Activated CD8-positive, alpha-beta memory T cell treated with anti-CD3 and anti-CD28 coated beads, Interleukin-2, amount 50 U/mL, for 24 hours (primary cell): Measurements from ENCODE around the gene ALDH1L1.

Source experiments
- DNase-seq: peaks from one replicate; pipeline ENCODE4 v3.0.0-alpha.2; 2020; ENCODE audit errors: extremely low read depth

ALDH1L1 gene

GRCh38 chr3:126054870-126055269 is 125.5 kb downstream of the ALDH1L1 start:
- no peak for DNase-seq

DNA sequence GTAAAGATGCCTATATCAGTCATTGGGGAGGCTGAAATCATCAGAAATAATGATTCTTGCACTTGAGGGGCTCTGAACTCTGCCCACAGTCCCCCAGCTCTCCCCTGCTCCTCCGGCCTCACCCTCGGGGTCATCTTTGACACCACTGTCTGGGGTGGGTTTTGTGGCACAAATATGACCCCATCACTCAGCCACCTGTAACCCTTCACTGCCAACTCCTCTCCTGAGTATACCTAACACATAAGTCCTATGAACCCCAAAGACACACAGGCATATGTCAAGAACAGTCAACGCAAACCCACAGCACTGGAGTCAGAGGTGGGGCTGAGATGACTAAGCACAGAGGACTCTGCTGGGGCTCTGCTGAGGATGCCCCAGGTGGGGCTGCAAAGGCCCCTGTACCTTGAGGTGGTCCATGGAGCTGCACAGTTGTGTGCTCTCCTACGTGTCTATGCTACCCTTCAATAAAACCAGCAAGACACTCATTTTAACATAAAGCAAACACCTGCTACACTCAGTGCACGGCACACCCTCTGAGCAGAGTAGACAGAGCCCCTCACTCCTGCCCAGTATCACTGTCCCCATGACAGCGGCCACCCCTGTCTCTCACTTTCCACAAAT is 126.3 kb downstream of the ALDH1L1 start:
- DNase-seq: no peak
